ENCODE measurements around the gene SIGLEC10.

The SIGLEC10 gene

DNA sequence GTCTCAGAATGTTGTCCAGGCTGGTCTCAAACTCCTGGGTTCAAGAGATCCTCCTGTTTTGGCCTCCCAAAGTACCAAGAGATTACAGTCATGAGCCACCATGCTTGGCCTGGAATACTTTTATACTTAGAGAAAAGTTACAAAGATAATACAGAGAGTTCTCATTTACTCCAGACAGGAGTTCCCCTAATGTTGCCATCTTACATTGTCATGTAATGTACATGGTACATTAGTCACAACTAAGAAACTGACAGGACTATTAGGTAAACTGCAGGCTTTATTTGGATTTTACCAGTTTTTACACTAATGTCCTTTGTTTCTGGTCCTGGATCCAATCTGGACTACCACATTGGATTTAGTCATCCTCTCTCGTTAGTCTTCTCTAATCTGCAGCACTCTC, 24.7 kb downstream of the SIGLEC10 start:
- no peak for DNase-seq (ENCODE audit: low spot score)

GRCh38 chr19:51391073-51391611, 26.3 kb downstream of the SIGLEC10 start:
- no peak for DNase-seq (ENCODE audit: low spot score)

GRCh38 chr19:51389143-51389542, 28.3 kb downstream of the SIGLEC10 start:
- no peak for DNase-seq (ENCODE audit: low spot score)

GRCh38 chr19:51387924-51388389, 29.5 kb downstream of the SIGLEC10 start, which contains the start of gene LIM2:
Gene LIM2, minus strand, starts transcription at chr19:51387974. Its CDS starts 531 bp downstream, at chr19:51387443.
- no peak for DNase-seq (ENCODE audit: low spot score)

DNA sequence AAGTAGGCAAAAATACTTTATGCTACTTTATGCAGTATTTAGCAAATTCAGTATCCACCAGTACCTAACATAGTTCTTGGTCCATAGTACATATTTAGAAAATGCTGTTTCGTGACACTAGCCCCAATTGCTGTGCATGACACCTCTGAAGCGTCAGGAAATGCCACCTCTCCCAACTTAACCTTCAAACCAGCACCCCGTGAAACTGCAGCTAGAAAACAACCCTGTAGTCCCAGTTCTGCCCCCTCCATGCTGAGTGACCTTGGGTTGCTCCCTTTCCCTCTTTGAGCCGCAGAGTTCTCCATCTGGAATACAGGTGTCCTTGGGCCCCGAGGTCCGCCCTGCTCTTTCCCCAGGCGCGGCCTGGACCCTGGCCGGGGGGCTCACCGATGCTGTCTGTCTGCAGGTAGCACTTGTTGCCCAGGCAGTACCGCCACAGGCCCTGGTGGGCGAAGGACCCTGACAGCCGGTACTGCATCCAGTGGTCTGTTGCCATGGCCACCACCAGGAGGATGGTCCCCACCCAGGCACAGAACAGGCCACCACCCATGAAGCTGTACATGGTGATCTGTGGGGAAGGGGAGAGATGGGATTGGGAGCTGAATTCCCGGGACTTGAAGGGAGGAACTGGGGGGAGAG, 30.4 kb downstream of the SIGLEC10 start:
- DNase-seq (ENCODE audit: low spot score), result no peak

DNA sequence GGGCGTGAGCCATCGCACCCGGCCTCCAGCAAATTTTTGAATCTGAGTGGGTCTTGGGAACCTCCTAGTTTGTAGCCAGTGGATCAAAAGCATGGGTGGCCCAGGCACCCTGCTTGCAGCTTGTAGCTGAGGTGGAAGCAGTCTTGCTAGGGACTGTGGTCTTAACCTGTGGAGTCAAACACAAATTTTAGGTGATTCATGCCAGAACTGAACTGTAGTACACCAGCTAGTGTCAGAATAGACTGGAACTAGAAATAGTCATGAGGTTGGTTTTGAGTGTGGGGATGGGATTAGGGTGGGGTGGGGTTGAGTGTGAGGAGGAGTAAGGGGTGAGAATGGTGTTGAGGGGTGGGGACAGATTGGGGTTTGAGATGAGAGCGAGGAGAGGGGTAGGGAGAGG, 35.4 kb downstream of the SIGLEC10 start:
- no peak for DNase-seq (ENCODE audit: low spot score)

- DNase-seq (ENCODE audit: low spot score), result no peak
These were observed 37.1 kb downstream of the SIGLEC10 start for GRCh38 chr19:51380379-51380778.

- no peak for DNase-seq (ENCODE audit: low spot score)
These were observed 40.0 kb downstream of the SIGLEC10 start for GRCh38 chr19:51377422-51377821.

DNA sequence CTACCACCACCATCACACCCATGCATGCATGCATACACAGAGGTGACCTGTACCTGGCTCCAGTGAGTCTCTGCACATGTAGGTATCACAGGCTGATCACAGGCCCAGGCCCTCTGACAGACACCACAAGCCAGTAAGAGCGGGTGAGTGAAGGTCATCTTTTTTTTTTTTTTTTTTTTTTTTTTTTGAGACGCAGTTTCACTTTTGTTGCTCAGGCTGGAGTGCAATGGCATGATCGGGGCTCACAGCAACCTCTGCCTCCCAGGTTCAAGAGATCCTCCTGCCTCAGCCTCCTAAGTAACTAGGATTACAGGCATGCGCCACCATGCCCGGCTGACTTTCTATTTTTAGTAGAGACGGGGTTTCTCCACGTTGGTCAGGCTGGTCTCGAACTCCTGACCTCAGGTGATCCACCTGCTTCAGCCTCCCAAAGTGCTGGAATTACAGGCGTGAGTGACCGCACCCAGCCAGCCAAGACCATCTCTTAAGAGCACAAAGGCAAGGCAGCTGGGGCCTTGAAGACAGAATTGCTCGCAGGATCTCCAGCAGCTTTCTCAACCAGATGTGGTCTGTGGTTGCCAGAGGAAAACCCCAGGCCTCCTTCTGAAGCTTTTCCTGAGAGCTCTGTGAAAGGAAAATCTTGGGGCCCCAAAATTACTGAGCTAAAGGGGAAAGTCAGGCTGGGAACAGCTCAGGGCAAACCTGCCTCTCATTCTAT, 41.8 kb downstream of the SIGLEC10 start:
- DNase-seq (ENCODE audit: low spot score), result no peak

- peak; percentile 93 for DNase-seq (ENCODE audit: low spot score)
These were observed 44.6 kb downstream of the SIGLEC10 start, which contains the start of gene NKG7 for GRCh38 chr19:51372649-51373504. Gene NKG7, minus strand, starts transcription at chr19:51372654. Its CDS starts 119 bp downstream, at chr19:51372535.

GRCh38 chr19:51372021-51372648, 45.3 kb downstream of the SIGLEC10 start:
- no peak for DNase-seq (ENCODE audit: low spot score)

- no peak for DNase-seq (ENCODE audit: low spot score)
These were observed 46.2 kb downstream of the SIGLEC10 start for GRCh38 chr19:51371186-51371690.

- no peak for DNase-seq (ENCODE audit: low spot score)
These were observed 47.2 kb downstream of the SIGLEC10 start for GRCh38 chr19:51370230-51370629.

DNA sequence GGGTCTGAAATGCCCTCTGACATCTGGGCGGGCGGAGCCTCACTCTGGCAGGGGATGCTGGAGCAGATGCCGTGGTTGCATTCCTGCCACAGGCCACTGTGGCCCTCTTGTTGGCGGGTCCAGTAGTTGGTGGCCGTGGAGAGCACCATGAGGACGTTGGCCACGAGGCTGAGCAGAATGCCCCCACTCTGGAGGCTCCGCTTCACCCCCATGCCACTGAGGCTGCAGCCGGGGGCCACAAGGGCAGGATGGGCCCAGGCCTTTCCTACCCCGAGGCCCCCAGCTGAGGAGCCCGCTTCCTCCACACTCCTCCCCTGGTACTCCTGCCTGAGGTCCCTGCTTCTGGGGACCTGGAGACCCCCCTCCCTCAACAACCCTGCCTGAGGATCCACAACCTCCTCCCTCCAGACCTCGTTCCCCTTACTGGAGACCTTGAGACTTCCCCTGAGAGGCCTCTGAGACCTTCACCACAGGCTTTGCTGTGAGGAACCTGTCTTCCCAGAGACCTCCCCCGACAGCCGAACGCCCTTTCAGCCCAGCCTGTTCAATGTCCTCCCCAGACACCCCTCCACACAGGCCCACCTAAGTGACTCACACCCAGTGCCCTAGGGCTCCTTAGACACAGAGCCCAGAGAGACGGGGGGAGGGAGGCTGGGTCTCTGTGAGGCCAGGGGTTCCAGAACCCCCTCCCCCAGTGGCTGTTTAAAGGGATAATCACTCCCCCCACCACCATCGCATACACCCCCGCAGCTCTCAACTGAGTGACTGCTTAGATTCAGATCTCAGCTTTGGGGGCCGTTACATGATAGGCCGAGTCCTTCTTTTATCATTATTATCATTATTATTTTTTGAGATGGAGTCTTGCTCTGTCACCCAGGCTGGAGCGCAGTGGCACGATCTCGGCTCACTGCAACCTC, 48.8 kb downstream of the SIGLEC10 start, which contains the start of gene CLDND2:
TSS of gene CLDND2 (minus strand) at position 638 of the 917 bp plus-strand sequence. CDS start at position 212, 426 bp downstream.
- peak; percentile 43 for DNase-seq (ENCODE audit: low spot score)

DNA sequence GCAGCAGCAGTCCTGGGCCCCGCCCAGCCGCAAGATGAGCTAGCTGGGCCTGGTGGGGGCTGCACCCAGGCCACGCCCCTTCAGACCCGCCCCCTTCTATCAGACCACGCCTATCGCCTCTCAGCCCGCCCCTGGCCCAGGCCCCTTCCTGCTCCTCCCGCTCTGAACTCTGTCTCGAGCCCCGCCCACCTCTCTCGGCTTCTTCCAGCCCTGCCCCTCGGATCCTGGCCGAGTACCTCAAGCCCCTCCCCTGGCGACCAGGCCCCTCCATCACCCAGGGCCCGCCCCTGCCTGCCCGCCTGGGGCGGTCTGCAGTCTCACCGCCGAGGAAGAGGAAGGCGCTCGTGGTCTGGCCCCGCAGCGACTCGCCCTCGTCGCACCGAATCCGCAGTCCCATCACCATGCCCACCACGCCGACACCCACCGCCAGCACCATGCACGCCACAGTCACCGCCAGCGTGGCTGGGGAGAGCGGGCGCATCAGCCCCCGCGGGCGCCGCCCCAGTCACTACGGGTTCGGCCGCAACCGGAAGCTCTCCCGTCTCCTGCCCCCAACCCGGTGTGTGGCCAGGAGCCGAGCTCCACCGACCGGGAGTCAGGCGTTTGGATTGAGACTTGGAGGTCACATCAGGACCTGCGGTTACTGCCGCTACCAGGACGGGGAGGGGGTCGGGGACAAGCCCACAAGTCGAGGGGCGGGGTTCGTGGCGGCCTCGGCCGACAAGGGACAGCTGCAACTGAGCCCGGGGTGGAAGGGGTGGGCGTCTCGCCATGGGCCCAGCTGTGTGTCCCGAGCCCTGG, 49.7 kb downstream of the SIGLEC10 start:
- DNase-seq (ENCODE audit: low spot score), result peak; percentile 98

- no peak for DNase-seq (ENCODE audit: low spot score)
These were observed 50.2 kb downstream of the SIGLEC10 start for GRCh38 chr19:51367255-51367564.

GRCh38 chr19:51366389-51367254, 50.8 kb downstream of the SIGLEC10 start:
- DNase-seq (ENCODE audit: low spot score), result peak; percentile 94

- no peak for DNase-seq (ENCODE audit: low spot score)
These were observed 51.5 kb downstream of the SIGLEC10 start, which contains the start of gene ETFB for GRCh38 chr19:51365965-51366388. Gene ETFB, minus strand, starts transcription at chr19:51366388. Its CDS starts 62 bp downstream, at chr19:51366326.

Measured in CD4-positive, alpha-beta T cell treated with Interleukin-15 for 4 hours (primary cell).